BJ (cell line): ENCODE results near the gene ABCG1. TPM values are rescaled to one million over a fixed set of nuclear protein-coding genes. Genes with fewer than 3 reads are reported as not detected.

ENCODE experiments used
- CTCF ChIA-PET: fragments of 350-600 bp; formaldehyde crosslinking; extraction: SDS; loops from one replicate; lab custom pipeline; 2021; ENCODE audit warnings: antibody characterized with exemption, inconsistent platforms; lab: Yijun Ruan, JAX
- POLR2A ChIA-PET: fragments of 300-600 bp; sonication (Branson Sonifier 250); formaldehyde crosslinking; extraction: SDS; loops from one replicate; lab custom pipeline; 2021; ENCODE audit warnings: antibody characterized with exemption; lab: Charles Lee
- DNase-seq: peaks from one replicate; pipeline ENCODE4 v3.0.0-alpha.2; 2011; ENCODE audit warnings: low read depth
- H3K27me3 ChIP-seq: 2 replicates; pipeline ENCODE4 v1.6.0; 2011; ENCODE audit warnings: low read length; ENCODE audit not compliant: control insufficient read depth, insufficient read depth
- H3K36me3 ChIP-seq: 2 replicates; pipeline ENCODE4 v1.5.1; 2011; ENCODE audit warnings: low read length; ENCODE audit not compliant: control insufficient read depth, insufficient read depth
- H3K4me3 ChIP-seq: 2 replicates; pipeline ENCODE4 v1.5.1; 2011; ENCODE audit warnings: low read depth, mild to moderate bottlenecking, control low read depth, low read length
- CTCF ChIP-seq: IDR thresholded peaks from 2 replicates; pipeline ENCODE4 v1.5.1; 2011; ENCODE audit warnings: low read depth, mild to moderate bottlenecking, control low read depth, inconsistent platforms, low read length, moderate library complexity; ENCODE audit not compliant: insufficient read depth
- polyA plus RNA-seq: library from polyadenylated mRNA; depleted of rRNA; stranded (reverse); fragments of >200 nt; gene quantifications from 2 replicates; pipeline ENCODE4 v1.2.3, GENCODE V29; 2011

Gene ABCG1
- polyA plus RNA-seq, 1 experiment: 0.29 TPM

DNA sequence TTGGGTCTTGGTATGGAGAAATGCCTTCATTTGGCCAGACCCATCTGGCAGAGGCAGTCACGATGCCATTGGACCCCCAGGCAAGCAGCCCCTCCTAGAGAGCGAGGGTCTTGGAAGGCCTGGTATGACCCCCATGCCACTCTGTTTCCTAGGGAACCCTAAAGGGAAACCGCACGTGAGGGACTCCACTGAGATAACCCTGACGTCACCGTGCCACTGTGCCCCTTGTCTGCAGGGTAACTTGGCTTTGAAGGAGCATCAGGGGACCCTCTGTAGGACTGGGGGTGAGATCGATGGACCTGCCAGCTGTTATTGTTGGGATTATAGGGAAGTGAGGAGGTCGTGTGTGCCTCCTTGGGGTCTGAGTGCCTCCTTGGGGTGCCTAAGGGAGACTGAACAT is 34.5 kb downstream of the ABCG1 start:
- Histone ChIP-seq H3K36me3 (no peaks in the 10 kb centered on the region), H3K27me3 (no peaks in the 10 kb centered on the region; the same call in 1 of the 2 replicates), H3K4me3 (no peak overlapping the region)
- ChIA-PET CTCF (interaction anchor here (1.0 to 1.9 kb wide), 3 partner anchors 20 to 108 kb away, joined by 3 to 9 read pairs (median 5); no protein-coding TSS in a partner anchor), POLR2A (no interaction called here)
- TF ChIP-seq CTCF: no peak
- no peak for DNase-seq

DNA sequence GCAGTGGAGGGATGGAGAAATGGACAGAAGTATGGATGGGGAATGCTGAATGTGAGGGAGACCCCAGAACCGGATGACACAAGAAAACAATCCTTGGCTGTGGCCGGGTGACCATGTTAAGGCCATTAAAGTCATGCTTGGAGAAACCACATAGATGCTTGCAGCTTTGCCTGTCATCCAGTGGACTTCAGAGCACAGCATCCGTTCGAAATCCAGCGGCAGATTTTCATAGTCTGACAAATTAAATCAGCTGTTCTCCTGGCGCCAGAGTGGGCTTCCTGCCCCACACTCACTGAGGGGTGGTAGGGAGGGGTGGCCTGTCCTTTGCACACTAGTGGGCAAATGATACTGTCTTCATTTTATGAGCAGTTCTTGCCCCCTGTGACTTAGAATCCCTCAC is 35.1 kb downstream of the ABCG1 start:
- CTCF ChIA-PET: interaction anchor here (1.0 kb wide), 2 partner anchors 20 to 55 kb away, joined by 3 to 5 read pairs; no protein-coding TSS in a partner anchor
- DNase-seq: no peak
- POLR2A ChIA-PET: no interaction called here
- TF ChIP-seq CTCF: no peak
- Histone ChIP-seq H3K36me3 (no peaks in the 10 kb centered on the region), H3K27me3 (no peaks in the 10 kb centered on the region; the same call in 1 of the 2 replicates), H3K4me3 (no peak overlapping the region)

DNA sequence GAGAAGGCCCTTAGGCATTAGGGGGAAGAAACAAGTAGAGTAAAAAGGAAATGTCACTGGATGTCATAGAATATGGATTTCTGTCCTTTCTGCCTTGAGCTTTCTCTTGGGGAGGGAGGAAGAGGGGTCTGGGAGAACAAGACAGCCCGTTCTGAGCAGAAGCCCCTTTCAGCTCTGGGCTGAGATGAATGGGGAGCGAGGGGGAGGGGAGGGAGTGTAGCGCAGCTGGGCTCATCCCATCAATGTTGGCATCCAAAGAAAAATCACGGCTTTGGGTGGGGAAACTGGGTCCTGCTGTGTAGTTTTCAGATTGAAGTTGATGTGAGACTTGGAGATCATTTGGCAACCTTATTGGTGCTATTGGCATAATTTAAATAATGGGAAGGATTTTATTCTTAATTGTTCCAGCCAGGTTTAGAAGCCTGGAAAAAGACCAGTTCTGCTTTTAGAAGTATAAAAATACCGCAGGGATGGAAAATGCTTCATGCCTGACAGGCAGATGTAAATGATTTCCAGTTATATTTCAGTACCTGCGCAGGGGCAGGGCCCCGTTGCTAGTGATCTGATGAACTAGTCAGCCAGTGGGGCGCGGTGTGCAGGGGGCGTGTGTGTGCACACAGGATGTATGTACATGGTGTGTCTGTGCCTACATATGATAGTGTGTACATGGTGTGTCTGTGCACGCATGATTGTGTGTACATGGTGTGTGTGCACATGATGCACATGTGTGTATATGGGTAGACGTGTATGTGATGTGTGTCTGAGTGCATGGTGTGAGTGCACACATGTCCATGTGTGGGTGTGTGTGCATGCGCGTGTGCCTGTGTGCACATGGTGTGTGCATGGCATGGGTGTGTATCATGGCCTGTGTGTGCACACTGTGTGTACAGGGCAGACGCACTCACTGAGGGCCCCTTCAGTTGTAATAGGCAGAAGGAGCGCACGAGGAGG is 36.0 kb downstream of the ABCG1 start:
- H3K27me3 ChIP-seq: no peaks in the 10 kb centered on the region; the same call in none of the 2 replicates
- TF ChIP-seq CTCF: no peak
- DNase-seq: no peak
- ChIA-PET CTCF (interaction anchor here (1.0 to 2.6 kb wide), 2 partner anchors 21 to 109 kb away, joined by 5 to 18 read pairs; no protein-coding TSS in a partner anchor), POLR2A (interaction anchor here (0.5 kb wide), 1 partner anchor 157 kb away, joined by 3 read pairs; no protein-coding TSS in a partner anchor)
- H3K4me3 ChIP-seq: no peak overlapping the region
- no peaks in the 10 kb centered on the region for H3K36me3 ChIP-seq

DNA sequence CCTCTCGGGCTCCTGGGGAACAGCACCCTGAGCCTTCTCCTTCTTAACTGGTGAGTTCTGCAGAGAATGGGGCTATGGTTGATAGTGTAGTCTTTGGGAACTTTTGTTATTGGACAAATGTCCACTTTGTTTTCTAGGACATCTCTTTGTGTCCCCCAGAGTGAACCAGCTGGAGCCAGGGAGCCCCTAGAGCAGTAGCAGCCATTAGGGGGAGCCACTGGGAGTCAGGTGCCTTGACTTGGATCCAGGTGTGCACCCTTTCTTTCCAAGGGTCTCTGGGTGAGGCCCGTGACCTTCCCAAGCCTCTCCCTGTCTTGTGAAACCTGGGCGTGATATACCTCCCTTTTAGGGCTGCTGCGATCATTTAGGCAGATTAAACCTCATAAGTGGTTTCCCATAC is 36.9 kb downstream of the ABCG1 start:
- CTCF ChIA-PET: interaction anchor here (2.6 kb wide), 1 partner anchor 110 kb away, joined by 18 read pairs; no protein-coding TSS in a partner anchor

More for the DNA sequence above, 36.9 kb downstream of the ABCG1 start:
- POLR2A ChIA-PET: no interaction called here
- no peak for TF ChIP-seq CTCF
- Histone ChIP-seq H3K27me3 (no peaks in the 10 kb centered on the region; the same call in none of the 2 replicates), H3K4me3 (no peak overlapping the region), H3K36me3 (no peaks in the 10 kb centered on the region)
- no peak for DNase-seq
